HG03139 (cell line): ENCODE results near the gene TGM2.

ENCODE experiments used
- ATAC-seq: cut with Tn5 transposase; IDR thresholded peaks from one replicate; pipeline ENCODE4 v1.9.1; 2021; ENCODE audit not compliant: unreplicated experiment

The TGM2 gene

GRCh38 chr20:38165089-38165965 is at the start of gene TGM2:
Gene TGM2 (minus strand): TSS chr20:38165270. CDS start chr20:38165198, 72 bp downstream.
- peak; percentile 61 for ATAC-seq

DNA sequence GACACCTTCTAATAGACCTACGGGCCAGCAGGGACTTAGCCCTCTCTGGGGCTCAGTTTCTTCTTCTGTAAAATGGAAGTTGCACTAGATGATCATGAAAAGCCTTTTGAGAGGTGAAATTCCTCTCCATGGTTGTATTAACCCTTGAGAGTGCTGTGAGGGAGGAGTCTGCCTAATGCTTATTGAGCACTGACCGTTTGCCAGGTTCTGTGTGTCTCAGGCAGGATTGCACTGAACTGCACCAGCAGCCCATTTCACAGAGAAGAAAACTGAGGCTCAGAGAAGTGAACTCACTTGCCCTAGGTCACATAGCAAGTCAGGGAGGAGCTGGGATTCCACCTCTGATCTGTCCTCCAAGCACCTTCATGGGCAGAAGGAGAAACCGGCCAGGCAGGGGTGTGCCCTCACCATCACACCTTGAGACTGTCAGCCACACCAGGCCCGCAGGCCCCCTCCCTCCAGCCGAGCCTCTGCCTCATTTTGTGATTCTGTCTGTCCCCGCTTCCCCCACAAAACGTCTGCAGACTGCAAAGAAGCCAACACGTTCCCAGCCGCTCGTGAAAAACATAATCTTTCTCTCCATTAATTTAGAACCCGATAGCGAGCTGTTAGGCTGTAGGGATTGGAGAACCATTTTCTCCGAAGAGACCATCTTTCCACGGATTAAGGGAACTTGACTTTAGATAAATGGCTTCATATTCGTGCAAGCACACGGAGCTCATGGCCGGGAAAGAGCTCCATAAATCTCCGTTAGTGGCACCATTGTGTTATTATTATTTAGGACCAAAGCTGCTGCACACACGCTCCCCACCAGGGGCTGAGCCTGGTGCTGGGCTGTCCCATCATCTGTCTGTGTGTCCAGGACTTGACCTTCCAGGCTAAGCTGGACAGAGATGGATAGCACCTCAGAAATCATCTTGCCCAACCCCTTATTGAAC is 49.5 kb upstream of the TGM2 start:
- no peak for ATAC-seq

- no peak for ATAC-seq
These were observed 48.5 kb upstream of the TGM2 start for GRCh38 chr20:38213607-38213940.

- no peak for ATAC-seq
These were observed 47.9 kb upstream of the TGM2 start for GRCh38 chr20:38212806-38213606.

DNA sequence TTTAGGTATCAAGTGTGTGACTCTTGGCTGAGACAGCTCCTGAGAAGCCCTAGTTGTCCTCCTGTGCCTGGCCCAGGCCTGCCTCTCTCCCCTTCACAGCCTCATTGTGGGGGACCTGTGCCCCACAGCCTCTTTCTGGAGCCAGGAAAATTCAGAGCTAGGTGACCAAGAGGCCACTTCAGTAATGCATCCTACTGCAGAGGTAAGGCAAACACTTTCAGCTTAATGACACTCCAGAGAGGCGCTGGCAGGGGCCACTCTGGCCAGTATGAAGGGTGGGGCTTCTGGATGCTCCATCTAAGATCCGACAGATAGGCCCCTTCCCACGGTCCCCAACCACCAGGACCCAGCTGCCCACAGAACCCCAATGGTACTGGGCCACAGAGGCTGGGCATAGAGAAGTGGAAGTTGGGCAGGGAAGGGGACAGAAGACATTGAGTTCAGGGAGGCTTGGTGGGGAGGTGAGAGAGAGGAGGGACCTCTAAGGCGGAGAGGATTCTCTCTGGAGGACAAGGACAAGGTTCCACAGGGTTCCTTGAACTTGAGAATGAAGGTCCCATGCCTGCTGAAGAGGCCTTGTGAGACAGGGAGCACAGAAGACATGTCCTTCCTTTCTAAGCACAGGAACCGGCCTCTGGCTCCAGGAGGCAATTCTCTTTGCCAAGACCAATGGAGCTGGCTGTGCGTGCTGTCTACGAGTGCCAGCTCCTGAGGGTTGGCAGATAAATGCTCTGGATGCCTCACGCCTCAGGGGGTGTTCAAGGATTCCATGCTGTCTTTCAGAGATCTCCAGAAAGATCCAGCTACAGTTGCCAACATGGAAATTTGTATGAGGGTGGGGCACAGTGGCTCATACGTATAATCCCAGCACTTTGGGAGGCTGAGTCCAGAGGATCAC is 46.4 kb upstream of the TGM2 start:
- no peak for ATAC-seq

- ATAC-seq, result no peak
These were observed 45.7 kb upstream of the TGM2 start for GRCh38 chr20:38210741-38211140.

GRCh38 chr20:38209736-38210405 is 44.8 kb upstream of the TGM2 start:
- no peak for ATAC-seq

DNA sequence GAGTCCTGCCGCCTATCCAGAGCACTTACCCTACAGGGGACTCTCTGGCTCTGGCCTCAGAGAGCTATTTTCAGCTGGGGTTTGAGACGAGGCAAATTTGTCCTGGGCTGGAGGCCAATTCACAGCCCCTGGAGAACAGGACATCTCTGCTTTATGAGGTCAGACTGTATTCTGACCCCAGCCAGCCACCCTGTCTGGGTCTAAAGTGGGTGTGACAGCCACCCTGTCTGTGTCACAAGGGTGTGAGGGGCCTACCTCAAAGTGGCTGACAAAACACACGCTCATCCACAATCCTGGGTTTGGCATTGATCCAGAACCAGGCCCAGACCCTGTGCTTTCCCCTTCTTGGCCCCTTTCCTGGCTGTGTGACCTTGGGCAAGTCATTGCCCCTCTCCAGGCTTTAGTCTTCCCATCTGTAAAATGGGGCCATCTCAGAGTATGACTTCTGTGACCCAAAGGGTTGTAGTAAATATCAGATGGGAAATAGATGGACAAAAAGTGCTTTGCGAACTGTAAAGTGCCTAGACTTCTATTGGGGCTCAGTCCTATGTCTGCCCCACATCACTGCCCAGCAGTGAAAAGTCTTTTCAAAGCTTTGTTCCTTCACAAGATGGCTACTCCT is 44.1 kb upstream of the TGM2 start:
- no peak for ATAC-seq

DNA sequence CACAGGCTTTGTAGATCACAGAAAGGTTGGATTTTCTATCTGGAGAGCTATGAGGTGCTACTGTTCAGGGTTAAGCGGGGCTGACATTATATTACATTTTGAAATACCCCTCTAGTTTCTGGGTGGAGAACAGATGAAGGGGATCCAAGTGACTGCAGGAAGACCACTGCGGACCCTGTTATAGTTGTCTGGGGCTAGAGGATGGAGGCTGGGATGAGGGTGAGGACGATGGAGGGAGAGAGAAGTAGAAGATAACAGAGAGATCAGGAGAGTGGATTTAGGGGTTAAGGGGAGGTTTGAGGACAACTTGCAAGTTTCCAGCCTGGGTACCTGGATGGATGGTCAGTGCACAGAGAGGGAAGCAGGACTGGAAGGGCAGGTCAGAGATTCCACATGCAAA is 43.5 kb upstream of the TGM2 start:
- no peak for ATAC-seq

GRCh38 chr20:38208088-38208487 is 43.0 kb upstream of the TGM2 start:
- no peak for ATAC-seq

DNA sequence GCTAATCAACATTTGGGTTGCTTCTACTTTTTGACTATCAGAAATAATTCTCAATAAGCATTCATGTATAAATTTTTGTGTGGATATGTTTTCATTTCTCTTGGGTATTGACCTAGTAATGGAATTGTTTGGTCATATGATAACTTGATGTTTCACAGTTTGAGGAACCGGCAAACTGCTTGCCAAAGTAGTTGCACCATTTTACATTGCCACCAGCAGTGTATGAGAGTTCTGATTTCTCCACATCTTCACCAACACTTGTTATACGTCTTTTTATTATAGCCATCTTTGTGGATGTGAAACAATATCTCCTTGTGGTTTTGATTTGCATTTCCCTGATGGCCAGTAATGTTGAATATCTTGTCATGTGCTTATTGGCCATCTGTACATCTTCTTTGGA is 42.6 kb upstream of the TGM2 start:
- no peak for ATAC-seq

DNA sequence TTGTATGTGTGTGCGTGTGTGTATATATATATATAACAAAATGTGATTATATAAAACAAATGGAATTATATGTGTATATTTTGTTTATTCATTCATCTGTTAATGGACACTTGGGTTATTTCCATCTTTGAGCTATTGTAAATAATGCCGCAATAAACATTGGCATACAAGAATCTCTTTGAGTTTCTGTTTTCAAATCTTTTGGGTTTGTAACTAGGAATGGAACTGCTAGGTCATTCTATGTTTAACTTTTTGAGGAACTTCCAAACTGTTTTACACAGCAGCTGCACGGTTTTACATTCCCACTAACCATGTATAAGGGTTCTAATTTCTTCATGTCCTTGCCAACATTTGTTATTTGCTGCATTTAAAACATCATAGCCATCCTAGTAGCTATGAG is 39.9 kb upstream of the TGM2 start:
- ATAC-seq, result no peak

DNA sequence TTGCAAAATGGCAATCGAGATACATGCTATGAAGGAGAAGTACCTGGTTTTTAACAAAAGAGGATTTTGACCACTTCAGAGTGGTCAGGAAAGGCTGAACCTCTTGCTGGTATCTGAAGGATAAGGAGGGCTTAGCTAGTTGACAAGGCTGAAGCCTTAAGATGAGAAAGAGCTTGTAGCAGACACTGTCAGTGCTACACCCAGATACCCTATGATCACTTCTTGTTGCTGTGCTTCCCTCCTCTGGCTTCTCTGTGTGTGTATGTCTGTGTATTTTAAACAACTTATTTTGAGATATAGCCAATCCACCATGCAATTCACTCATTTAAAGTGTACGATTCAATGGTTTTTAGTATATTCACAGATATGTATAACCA is 38.9 kb upstream of the TGM2 start:
- ATAC-seq, result no peak

DNA sequence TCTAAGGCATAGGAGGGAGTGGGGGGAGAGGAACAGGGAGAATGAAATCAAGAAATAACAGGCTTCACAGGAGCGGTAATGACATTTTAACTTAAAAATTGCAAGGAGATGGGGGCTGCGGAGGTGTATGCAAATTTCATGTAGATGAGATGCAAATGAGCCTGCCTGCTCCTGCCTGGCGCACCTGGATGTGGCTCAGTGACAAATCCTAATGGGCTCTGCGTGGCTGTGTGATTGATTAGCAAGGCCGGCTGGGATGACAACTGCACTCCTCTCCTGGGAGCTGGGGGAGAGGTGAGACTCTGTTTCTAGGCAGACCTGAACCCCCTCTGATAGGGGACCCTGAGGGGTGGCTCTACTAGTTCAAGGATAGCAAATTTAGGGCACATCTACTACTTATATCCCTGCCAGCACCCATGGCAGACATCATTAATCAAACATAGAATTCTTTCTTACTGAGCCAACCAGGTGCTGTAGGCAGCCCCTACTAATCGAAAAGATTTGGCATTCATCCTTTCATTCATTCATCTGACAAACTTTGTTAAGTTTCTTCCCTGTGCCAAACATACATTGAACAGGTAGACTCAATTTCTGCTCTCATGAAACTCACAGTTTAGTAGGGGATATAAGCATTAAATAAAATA is 38.4 kb upstream of the TGM2 start:
- no peak for ATAC-seq

DNA sequence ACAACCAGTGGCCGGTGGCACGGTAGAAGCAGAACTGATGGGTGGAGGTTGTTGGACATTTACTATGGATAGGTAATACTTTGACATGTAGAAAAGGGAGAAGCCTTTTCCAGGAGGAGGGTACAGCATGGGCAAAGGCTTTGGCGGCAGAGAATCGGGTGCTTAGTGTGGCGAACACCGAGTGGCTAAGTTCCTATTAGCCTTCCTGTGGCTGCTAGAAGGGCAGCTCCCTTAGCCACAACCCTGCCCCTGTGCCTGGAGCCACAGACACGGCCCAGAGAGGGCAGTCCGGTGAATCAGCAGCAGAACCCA is 37.9 kb upstream of the TGM2 start:
- ATAC-seq, result no peak

DNA sequence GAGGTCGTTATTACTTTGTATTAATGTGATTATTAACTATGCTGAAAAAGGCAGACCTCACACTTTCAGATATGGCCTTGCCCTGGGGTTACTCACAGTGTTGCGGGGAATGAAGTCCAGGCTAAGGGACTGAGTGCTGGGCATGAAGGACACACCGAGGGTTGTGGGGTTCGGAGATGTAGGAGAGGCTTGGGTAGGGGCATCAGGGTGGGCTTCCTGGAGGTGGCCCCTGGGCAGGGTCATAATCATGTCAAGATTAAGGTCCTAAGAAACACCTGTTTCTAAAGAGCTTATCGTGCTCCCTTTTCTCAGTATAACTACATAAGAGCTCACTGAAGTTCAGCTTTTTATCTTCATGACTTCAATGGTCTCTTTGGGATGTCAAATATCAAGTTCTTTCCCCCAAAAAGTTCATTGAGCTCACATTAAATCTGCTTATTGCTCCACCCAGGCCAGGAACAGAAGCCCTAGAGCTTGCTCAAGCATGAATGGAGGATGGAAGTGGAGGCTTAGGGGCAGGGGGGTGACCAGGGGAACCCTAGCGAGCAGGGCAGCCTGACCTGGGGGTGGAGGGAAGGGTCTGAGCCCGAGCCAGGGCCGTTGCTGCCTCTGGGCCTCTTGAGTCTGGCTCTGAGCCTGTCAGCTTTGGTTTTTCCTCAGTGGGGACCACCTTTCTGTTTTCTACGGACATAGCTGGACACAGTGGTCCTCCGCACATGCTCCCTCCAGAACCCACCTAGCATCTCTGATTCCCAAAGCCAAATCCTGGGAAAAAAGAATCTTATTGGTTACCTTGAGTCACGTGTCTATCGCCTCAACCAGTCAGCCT is 37.3 kb upstream of the TGM2 start:
- ATAC-seq, result no peak

- ATAC-seq, result no peak
These were observed 36.3 kb upstream of the TGM2 start for GRCh38 chr20:38201356-38201755.

- ATAC-seq, result no peak
These were observed 35.6 kb upstream of the TGM2 start for GRCh38 chr20:38200646-38201045.
